ENCODE measurements around the gene RUSF1. TPM values are rescaled to one million over a fixed set of nuclear protein-coding genes. Genes with fewer than 3 reads are reported as not detected.

Gene RUSF1
- total RNA-seq, 1 experiment from 2014 or later, result 30.5 TPM

DNA sequence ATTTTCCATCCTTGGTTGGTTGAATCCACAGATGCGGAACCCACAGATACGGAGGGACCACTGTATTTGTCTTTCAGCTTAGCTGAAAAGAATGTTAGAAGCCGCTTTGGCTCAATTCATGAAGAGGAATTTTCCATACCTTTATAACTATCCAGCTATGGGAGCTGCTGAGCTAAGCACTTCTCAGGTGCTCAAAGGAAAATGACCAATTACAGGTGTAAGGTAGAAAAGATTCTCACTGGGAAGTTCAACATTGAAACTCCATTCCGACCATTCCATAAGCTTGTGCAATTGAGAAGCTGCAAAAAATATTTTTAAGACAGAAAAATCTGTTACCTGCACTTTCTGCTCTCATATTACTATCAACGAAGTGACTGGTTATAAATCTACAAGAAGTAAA is 22.2 kb upstream of the RUSF1 start:
- no peaks in the 10 kb centered on the region for H3K9me3 Mint-ChIP-seq (ENCODE audit: unreplicated experiment)
- no peaks in the 10 kb centered on the region for H3K4me1 ChIP-seq
- no peaks in the 10 kb centered on the region for H3K36me3 Mint-ChIP-seq (ENCODE audit: insufficient read depth, unreplicated experiment)
- no peak for DNase-seq
- CTCF ChIA-PET, result no interaction called here
- no peaks in the 10 kb centered on the region for H3K36me3 ChIP-seq (ENCODE audit: control insufficient read depth, insufficient read depth, low read length)
- H3K9me3 ChIP-seq, result no peaks in the 10 kb centered on the region
- TF ChIP-seq, protein P1, sequence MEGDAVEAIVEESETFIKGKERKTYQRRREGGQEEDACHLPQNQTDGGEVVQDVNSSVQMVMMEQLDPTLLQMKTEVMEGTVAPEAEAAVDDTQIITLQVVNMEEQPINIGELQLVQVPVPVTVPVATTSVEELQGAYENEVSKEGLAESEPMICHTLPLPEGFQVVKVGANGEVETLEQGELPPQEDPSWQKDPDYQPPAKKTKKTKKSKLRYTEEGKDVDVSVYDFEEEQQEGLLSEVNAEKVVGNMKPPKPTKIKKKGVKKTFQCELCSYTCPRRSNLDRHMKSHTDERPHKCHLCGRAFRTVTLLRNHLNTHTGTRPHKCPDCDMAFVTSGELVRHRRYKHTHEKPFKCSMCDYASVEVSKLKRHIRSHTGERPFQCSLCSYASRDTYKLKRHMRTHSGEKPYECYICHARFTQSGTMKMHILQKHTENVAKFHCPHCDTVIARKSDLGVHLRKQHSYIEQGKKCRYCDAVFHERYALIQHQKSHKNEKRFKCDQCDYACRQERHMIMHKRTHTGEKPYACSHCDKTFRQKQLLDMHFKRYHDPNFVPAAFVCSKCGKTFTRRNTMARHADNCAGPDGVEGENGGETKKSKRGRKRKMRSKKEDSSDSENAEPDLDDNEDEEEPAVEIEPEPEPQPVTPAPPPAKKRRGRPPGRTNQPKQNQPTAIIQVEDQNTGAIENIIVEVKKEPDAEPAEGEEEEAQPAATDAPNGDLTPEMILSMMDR (IDR thresholded peaks at IDR 0.05; ENCODE audit: insufficient read depth in 1 of 2, low read depth in 1 of 2, low read length in 1 of 2, severe bottlenecking in 1 of 2, unreplicated experiment in 1 of 2), result no peak
- no peak overlapping the region for H3K27ac Mint-ChIP-seq (ENCODE audit: unreplicated experiment)
- POLR2A ChIA-PET, result no interaction called here
- H3K4me3 Mint-ChIP-seq (ENCODE audit: unreplicated experiment), result no peak overlapping the region
- H3K27me3 ChIP-seq (replicated peaks; ENCODE audit: control insufficient read depth, insufficient read depth, low read length), result no peaks in the 10 kb centered on the region
- no TSS peak for BruUV-seq (replicated peaks)
- peaks cover 8% of the 10 kb centered on the region for H3K27me3 Mint-ChIP-seq (ENCODE audit: insufficient read depth, unreplicated experiment)
- no peak overlapping the region for H3K4me3 ChIP-seq (ENCODE audit: low read depth, low read length)
- intact Hi-C loops (cut with micrococcal nuclease; ENCODE audit: unreplicated experiment), result no loop called here
- no peaks in the 10 kb centered on the region for H3K4me1 Mint-ChIP-seq (ENCODE audit: low read depth, unreplicated experiment)

DNA sequence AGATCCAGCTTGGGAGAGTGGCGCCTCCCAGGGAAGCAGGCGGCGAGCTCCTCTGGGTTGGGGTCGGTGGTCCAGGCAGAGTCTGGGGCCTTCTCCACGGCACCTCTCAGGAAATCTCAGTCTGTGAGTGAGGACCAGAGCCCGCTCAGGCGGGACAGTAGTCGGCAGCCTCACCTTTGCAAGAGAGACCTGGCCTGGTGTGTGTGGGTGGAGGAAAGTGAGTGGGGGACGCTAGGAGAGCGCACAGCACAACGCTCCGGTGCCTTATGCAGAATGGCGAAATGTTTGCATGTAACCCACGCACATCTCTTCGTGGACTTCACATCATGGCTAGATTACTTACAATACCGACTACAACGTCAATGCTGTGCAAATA is 21.7 kb upstream of the RUSF1 start:
- no peaks in the 10 kb centered on the region for H3K4me1 Mint-ChIP-seq (ENCODE audit: low read depth, unreplicated experiment)
- TF ChIP-seq, protein P1 (IDR thresholded peaks at IDR 0.05; ENCODE audit: insufficient read depth in 1 of 2, low read depth in 1 of 2, low read length in 1 of 2, severe bottlenecking in 1 of 2, unreplicated experiment in 1 of 2), result no peak
- POLR2A ChIA-PET, result no interaction called here
- H3K27me3 Mint-ChIP-seq (ENCODE audit: insufficient read depth, unreplicated experiment), result peaks cover 8% of the 10 kb centered on the region
- no TSS peak for BruUV-seq (replicated peaks)
- Histone ChIP-seq H3K4me3 (ENCODE audit: low read depth, low read length) (peak overlapping the region; percentile 29), H3K9me3 (no peaks in the 10 kb centered on the region), H3K27me3 (replicated peaks; ENCODE audit: control insufficient read depth, insufficient read depth, low read length) (no peaks in the 10 kb centered on the region), H3K4me1 (no peaks in the 10 kb centered on the region), H3K36me3 (ENCODE audit: control insufficient read depth, insufficient read depth, low read length) (no peaks in the 10 kb centered on the region)
- H3K27ac Mint-ChIP-seq (ENCODE audit: unreplicated experiment), result no peak overlapping the region
- H3K36me3 Mint-ChIP-seq (ENCODE audit: insufficient read depth, unreplicated experiment), result no peaks in the 10 kb centered on the region
- peak overlapping the region; percentile 60 for H3K4me3 Mint-ChIP-seq (ENCODE audit: unreplicated experiment)
- intact Hi-C loops (cut with micrococcal nuclease; ENCODE audit: unreplicated experiment), result no loop called here
- CTCF ChIA-PET, result no interaction called here
- no peak for DNase-seq
- H3K9me3 Mint-ChIP-seq (ENCODE audit: unreplicated experiment), result no peaks in the 10 kb centered on the region

DNA sequence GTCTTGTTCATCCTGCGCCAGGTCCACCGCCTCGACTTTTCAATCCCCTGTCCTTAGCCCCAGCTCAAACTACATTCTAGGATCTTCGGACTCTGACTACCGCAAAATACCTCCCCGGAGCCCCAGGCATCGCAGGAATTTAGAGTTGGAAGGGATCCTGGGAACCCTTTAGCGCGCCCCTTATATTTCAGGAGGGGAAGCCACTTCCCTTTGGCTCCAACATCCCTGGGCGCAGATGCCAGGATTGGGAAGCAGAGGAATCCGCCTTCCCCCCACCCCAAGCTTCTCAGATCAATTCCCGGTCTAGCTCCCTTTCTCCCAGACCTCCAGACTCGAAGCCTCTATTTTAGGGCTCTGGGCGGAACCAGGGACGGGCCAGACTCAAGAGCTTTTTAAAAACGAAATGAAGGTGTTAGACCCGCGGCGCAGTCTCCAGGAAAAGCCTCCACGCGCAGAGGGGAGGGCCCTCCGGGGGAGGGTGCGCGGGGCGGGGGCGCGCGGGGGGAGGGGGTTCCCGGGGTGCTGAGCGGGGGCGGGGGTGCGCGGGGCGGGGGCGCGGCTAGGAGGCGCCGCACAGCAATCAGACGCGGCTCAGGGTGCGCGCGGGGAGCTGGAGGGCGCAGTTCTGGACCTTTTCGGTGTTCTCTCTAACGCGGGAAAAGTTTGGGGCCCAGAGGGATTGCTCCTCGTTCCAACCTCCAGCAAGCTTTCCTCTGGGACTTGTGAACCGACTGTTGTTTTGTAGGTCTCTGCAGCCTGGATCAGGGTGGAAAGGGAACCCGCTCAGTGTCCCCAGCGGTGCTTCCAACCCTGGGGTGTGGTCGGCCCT is 21.1 kb upstream of the RUSF1 start:
- DNase-seq, result no peak
- ChIA-PET POLR2A (no interaction called here), CTCF (interaction anchor here (0.6 kb wide), 1 partner anchor 389 kb away, joined by 3 read pairs; no protein-coding TSS in a partner anchor)
- H3K9me3 ChIP-seq, result no peaks in the 10 kb centered on the region
- no peaks in the 10 kb centered on the region for H3K36me3 ChIP-seq (ENCODE audit: control insufficient read depth, insufficient read depth, low read length)
- intact Hi-C loops (cut with micrococcal nuclease; ENCODE audit: unreplicated experiment), result no loop called here
- H3K27ac Mint-ChIP-seq (ENCODE audit: unreplicated experiment), result no peak overlapping the region
- peak overlapping the region; percentile 29 for H3K4me3 ChIP-seq (ENCODE audit: low read depth, low read length)
- H3K4me1 ChIP-seq, result no peaks in the 10 kb centered on the region
- TF ChIP-seq, protein P1 (IDR thresholded peaks at IDR 0.05; ENCODE audit: insufficient read depth in 1 of 2, low read depth in 1 of 2, low read length in 1 of 2, severe bottlenecking in 1 of 2, unreplicated experiment in 1 of 2), result no peak
- peaks cover 8% of the 10 kb centered on the region for H3K27me3 Mint-ChIP-seq (ENCODE audit: insufficient read depth, unreplicated experiment)
- no peaks in the 10 kb centered on the region for H3K27me3 ChIP-seq (replicated peaks; ENCODE audit: control insufficient read depth, insufficient read depth, low read length)
- no peaks in the 10 kb centered on the region for H3K9me3 Mint-ChIP-seq (ENCODE audit: unreplicated experiment)
- H3K36me3 Mint-ChIP-seq (ENCODE audit: insufficient read depth, unreplicated experiment), result no peaks in the 10 kb centered on the region
- H3K4me1 Mint-ChIP-seq (ENCODE audit: low read depth, unreplicated experiment), result no peaks in the 10 kb centered on the region
- BruUV-seq (replicated peaks), result no TSS peak
- peak overlapping the region; percentile 60 for H3K4me3 Mint-ChIP-seq (ENCODE audit: unreplicated experiment)
